ENCODE data around the gene SMAD9.
A peak's percentile ranks its signal among the peaks of the same experiment; 100 is the strongest.

Gene SMAD9

GRCh38 chr13:36875431-36875830 lies 44.6 kb downstream of the SMAD9 start:
- no peak overlapping the region for H3K4me3 ChIP-seq (ENCODE audit: low read length)
- DNase-seq (ENCODE audit: low read depth, low spot score) = no peak

- no peak overlapping the region for H3K4me3 ChIP-seq (ENCODE audit: low read length)
- no peak for DNase-seq (ENCODE audit: low read depth, low spot score)
Observed at GRCh38 chr13:36872621-36873020, 47.4 kb downstream of the SMAD9 start.

DNA sequence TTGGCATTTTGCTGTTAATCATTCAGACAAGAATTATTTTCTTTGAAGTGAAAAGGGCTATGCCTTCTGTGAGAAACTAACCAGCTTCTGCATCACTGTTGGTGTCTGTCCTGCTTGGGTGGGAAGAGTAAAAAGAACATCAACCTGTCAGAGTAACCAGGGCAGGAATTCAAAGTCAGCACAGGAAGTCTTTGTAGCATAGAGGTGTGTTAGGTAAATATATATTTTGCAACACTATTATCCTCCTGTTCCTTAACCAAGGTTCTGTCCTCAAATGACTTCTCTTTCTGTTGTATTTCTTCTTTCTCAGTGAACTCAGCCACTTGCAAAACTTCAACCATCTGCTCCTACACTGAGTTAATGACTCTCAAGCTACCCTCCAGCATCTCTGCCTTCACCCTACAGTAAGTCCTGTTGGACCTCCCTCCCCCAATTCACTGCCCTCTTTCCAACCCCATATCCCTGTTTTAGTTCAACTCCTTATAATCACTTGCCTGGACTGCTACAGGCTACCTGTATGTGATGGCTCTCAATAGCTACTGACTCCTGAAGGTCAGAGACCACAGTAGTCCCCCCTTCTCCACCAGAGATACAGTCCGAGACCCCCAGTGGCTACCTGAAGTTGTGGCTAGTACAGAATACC lies 49.9 kb downstream of the SMAD9 start:
- no peak overlapping the region for H3K4me3 ChIP-seq (ENCODE audit: low read length)
- DNase-seq (ENCODE audit: low read depth, low spot score) = no peak

DNA sequence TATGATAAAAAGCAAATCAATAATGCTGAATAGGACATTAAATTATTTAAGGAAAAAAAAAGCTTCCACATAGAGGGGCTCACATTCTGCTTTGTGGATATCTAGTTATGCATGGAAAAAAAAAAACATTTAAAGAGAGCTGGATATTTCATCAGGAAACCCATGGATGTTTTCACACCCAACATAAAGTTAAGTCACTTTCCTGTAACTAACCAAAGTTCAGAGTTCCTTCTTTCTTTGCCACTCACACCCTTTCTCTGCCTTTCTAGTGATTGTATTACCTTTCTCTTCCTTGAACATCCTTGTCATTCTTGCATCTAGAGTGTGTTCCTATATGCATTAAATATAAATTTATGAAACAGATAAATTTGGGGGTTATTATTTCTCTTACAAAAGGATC lies 53.8 kb downstream of the SMAD9 start:
- no peak overlapping the region for H3K4me3 ChIP-seq (ENCODE audit: low read length)
- no peak for DNase-seq (ENCODE audit: low read depth, low spot score)

DNA sequence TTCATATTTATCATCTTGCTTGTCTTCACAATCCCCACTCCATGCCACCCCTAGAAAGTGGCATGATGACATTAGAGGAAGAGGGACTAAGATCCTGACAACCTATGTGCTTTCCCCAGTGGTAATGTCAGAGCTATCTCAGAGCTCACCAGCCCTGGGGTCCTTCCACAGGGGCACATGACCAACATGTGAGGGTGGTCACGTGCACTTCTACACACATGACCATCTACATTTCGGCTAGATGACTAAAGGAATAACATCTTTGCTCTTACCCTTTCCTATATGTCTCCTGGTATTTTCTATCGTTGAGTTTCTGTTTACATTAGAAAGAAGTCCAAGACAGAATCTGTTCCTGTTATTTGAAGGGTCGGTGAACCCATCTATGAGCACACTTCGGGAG lies 54.8 kb downstream of the SMAD9 start:
- DNase-seq (ENCODE audit: low read depth, low spot score) = no peak
- no peak overlapping the region for H3K4me3 ChIP-seq (ENCODE audit: low read length)

- no peak overlapping the region for H3K4me3 ChIP-seq (ENCODE audit: low read length)
- no peak for DNase-seq (ENCODE audit: low read depth, low spot score)
Observed at GRCh38 chr13:36862722-36863121, 57.3 kb downstream of the SMAD9 start.

DNA sequence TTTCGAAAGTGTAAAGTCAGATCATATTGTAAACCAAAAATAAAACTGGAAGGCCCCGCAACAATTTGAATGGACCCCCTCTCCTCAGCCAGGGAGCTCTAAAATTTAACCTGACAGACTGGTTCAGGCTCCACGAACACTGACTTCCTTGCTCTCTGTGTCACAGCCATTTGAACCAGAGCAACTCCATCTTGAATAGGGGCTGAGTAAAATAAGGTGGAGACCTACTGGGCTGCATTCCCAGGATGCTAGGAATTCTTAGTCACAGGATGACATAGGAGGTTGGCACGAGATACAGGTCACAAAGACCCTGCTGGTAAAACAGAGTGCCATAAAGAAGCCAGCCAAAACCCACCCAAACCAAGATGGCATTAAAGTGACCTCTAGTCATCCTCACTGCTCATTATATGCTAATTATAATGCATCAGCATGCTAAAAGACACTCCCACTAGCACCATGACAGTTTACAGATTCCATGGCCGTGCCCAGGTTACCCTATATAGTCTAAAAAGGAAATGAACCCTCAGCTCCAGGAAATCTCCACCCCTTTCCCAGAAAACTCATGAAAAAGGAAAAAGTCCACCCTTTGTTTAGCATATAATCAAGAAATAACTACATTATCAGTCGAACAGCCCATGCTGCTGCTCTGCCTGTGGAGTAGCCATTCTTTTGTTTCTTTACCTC lies 57.9 kb downstream of the SMAD9 start:
- DNase-seq (ENCODE audit: low read depth, low spot score) = no peak
- no peak overlapping the region for H3K4me3 ChIP-seq (ENCODE audit: low read length)

DNA sequence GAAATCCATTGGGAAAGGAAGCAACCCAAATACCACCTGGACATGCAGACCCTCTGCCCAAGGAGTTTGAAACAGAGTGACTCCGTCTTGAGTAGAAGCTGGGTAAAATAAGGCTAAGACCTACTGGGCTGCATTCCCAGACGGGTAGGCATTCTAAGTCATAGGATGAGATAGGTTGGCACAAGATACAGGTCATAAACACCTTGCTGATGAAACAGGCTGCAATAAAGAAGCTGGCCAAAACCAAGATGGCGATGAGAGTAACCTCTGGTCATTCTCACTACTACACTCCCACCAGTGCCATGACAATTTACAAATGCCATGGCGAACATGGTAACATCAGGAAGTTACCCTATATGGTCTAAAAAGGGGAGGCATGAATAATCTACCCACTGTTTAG lies 60.8 kb downstream of the SMAD9 start:
- no peak overlapping the region for H3K4me3 ChIP-seq (ENCODE audit: low read length)
- DNase-seq (ENCODE audit: low read depth, low spot score) = no peak

GRCh38 chr13:36858290-36858689 lies 61.7 kb downstream of the SMAD9 start:
- peak; percentile 34 for DNase-seq (ENCODE audit: low read depth, low spot score)

DNA sequence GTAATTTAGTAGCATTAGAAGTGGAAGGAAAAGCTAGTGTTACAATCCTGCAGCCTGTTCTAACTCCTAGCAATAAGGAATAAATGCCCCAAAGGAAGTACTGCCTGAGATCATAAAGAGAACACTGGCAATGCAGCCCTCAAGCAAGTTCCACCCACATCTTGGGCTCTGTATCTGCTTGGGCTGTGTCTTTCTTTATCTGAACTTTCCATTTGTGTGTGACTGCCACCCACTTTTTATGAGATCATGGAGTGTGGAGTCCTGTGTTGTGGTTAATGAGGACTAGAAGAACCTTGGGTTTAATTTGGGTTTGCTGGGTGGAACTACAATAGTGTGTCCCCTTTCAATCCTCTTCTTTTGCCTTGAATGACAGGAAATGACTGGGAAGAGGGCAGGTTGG lies 62.8 kb downstream of the SMAD9 start:
- DNase-seq (ENCODE audit: low read depth, low spot score) = no peak
- no peak overlapping the region for H3K4me3 ChIP-seq (ENCODE audit: low read length)

More at GRCh38 chr13:36858290-36858689, 61.7 kb downstream of the SMAD9 start:
- no peak overlapping the region for H3K4me3 ChIP-seq (ENCODE audit: low read length)

- no peak for DNase-seq (ENCODE audit: low read depth, low spot score)
- no peak overlapping the region for H3K4me3 ChIP-seq (ENCODE audit: low read length)
Observed at GRCh38 chr13:36850790-36851438, 69.1 kb downstream of the SMAD9 start.

GRCh38 chr13:36848199-36848982 lies 71.6 kb downstream of the SMAD9 start:
- DNase-seq (ENCODE audit: low read depth, low spot score) = no peak
- H3K4me3 ChIP-seq (ENCODE audit: low read length) = no peak overlapping the region

DNA sequence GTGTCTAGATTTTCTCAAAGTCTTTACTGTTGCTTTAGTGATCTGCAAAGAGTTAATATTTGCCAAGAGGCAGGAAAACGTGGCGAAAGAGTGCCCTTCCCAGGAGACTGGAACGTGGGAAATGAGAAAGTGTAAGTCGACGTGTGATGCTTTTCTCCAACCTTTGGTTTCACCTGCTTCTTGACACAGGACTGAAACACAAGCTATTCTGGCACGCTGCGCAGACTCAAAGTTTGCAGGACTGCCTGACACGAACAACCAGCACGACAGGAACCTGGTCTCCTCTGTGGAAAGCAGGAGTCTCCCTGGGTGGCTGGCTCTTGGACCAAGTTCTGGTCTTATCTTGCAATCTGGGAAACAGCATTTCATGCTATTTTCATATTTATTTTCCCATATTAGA lies 72.4 kb downstream of the SMAD9 start:
- no peak for DNase-seq (ENCODE audit: low read depth, low spot score)
- no peak overlapping the region for H3K4me3 ChIP-seq (ENCODE audit: low read length)

DNA sequence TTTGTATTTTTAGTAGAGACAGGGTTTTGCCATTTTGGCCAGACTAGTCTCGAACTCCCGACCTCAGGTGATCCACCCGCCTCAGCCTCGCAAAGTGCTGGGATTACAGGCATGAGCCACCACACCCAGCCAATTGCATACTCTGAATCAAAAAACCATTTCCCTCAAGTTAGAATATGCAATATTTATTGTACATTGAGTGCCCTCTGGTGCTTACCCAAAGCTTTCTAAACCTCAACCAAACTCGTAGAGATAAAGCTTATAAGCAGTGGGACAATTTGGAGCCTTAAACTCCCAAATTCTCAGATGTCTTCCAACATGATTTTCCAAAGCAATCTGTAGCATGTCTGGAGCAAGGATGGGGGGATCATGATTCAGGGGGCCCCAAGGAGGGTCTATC lies 78.6 kb downstream of the SMAD9 start:
- H3K4me3 ChIP-seq (ENCODE audit: low read length) = no peak overlapping the region
- no peak for DNase-seq (ENCODE audit: low read depth, low spot score)

- no peak overlapping the region for H3K4me3 ChIP-seq (ENCODE audit: low read length)
Observed at GRCh38 chr13:36840718-36841250, 79.3 kb downstream of the SMAD9 start.

DNA sequence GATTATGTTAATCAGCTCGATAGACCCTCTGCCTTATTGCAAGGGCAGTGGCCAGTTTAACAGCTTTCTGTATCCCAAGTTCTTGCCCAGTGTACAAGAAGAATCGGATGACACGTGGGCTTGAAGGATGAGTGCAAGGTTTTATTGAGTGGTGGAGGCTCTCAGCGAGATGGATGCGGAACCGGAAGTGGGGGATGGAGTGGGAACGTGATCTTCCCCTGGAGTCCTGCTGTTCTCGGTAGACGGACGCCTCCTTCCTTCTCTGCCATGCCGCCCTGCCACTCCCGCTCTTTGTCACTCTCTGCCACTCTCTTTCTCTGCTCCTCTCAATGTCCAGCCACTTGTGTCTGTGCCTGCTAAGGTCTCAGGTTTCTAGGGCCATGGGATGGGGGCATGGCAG lies 80.1 kb downstream of the SMAD9 start:
- no peak overlapping the region for H3K4me3 ChIP-seq (ENCODE audit: low read length)

More at GRCh38 chr13:36840718-36841250, 79.3 kb downstream of the SMAD9 start:
- DNase-seq (ENCODE audit: low read depth, low spot score) = no peak

DNA sequence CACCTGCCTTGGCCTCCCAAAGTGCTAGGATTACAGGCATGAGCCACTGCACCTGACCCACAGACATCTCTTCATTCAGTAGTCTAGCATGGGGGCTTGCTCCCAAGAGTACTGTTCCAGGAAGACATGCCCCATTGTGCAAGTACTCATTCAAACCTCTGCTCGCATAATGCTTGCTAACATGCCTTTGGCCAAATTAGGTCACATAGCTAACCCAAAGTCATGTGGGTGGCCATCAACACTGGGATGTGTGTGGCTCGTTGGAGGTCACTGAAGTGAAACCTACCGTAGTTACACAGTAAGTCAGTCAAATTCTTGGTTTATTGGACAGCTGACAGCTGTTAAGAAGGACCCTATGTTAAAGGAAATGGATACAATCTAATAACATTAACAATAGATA lies 80.8 kb downstream of the SMAD9 start:
- DNase-seq (ENCODE audit: low read depth, low spot score) = no peak
- no peak overlapping the region for H3K4me3 ChIP-seq (ENCODE audit: low read length)

More for the DNA sequence above, 80.1 kb downstream of the SMAD9 start:
- DNase-seq (ENCODE audit: low read depth, low spot score) = no peak

- DNase-seq (ENCODE audit: low read depth, low spot score) = no peak
- H3K4me3 ChIP-seq (ENCODE audit: low read length) = no peak overlapping the region
Observed at GRCh38 chr13:36837354-36838092, 82.5 kb downstream of the SMAD9 start.

GRCh38 chr13:36834299-36834698 lies 85.7 kb downstream of the SMAD9 start:
- DNase-seq (ENCODE audit: low read depth, low spot score) = no peak
- H3K4me3 ChIP-seq (ENCODE audit: low read length) = no peak overlapping the region

Data from Jurkat, Clone E6-1 (cell line).